Measurements from ENCODE around the gene TULP4. TPM values are rescaled to one million over a fixed set of nuclear protein-coding genes. Genes with fewer than 3 reads are reported as not detected.

Gene TULP4
- total RNA-seq, 4 donors from 2014 or later, result 59.8 to 99.2 (median 88.6) TPM

DNA sequence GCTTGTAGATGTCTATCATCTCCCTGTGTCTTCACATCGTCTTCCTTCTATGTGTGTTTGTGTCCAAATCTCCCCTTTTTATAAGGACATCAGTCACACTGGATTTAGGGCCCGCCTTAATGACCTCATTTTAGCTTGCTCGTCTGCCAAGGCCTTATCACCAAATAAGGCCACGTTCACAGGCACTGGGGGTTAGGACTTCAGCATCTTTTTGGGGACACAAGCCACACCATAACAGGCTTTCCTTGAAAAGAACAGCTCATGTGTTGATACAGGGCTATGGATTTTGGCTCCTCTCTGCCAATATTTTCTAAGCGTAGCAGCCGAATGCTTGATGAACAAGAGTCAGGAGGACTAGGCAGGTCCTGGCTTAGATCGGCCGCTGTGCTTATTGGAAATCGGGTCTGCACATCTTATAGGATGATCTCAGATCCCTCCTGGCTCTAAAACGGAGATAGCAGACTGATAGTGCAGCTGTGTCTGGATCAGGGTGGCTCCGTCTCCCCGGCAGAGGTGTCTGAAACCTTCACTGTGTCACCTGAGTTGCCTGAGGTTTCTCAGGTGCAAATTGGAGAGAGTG lies 231.4 kb downstream of the TULP4 start:
- ATAC-seq, result no peak
- no peak for DNase-seq
- Histone ChIP-seq H3K27me3 (peaks cover 0 to 3% (median 1%) of the 10 kb centered on the region in 3 donors), H3K27ac (no peak overlapping the region), H3K4me1 (no peaks in the 10 kb centered on the region), H3K4me3 (no peak overlapping the region), H3K36me3 (no peaks in the 10 kb centered on the region), H3K9me3 (no peaks in the 10 kb centered on the region)
- in situ Hi-C loops (cut with MboI; ENCODE audit: low sequenced_read_pairs in 4 of 4), result no loop called here
- intact Hi-C loops (cut with DNase I; ENCODE audit: low total_unique reads), result no loop called here
- no peak for TF ChIP-seq POLR2A (IDR thresholded peaks at IDR 0.05)
- TF ChIP-seq, protein P1, sequence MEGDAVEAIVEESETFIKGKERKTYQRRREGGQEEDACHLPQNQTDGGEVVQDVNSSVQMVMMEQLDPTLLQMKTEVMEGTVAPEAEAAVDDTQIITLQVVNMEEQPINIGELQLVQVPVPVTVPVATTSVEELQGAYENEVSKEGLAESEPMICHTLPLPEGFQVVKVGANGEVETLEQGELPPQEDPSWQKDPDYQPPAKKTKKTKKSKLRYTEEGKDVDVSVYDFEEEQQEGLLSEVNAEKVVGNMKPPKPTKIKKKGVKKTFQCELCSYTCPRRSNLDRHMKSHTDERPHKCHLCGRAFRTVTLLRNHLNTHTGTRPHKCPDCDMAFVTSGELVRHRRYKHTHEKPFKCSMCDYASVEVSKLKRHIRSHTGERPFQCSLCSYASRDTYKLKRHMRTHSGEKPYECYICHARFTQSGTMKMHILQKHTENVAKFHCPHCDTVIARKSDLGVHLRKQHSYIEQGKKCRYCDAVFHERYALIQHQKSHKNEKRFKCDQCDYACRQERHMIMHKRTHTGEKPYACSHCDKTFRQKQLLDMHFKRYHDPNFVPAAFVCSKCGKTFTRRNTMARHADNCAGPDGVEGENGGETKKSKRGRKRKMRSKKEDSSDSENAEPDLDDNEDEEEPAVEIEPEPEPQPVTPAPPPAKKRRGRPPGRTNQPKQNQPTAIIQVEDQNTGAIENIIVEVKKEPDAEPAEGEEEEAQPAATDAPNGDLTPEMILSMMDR (IDR thresholded peaks at IDR 0.05 in 4 of 5, conservative IDR thresholded peaks at IDR 0.05 in 1 of 5), result no peak

DNA sequence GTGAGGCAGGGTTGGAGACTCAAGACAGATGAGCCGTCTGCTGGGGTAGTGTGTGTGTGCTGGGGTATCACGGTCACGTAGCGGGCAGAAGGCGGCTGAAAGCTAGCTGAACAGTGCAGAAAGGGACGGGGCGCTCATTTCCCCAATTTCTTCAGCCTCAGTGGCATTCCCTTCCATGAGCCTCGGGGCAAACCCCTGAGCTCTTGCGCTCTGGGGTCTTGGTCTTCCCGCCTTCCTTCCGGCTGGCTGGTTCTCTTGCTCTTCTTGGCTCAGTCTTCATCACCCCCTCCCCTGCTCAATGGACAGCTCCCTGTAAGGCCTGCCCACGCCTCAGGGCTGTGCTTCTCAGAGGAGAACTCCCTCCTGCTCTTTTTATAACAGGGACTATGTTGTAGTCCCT lies 232.2 kb downstream of the TULP4 start:
- Histone ChIP-seq H3K36me3 (no peaks in the 10 kb centered on the region), H3K9me3 (no peaks in the 10 kb centered on the region), H3K4me1 (no peaks in the 10 kb centered on the region), H3K27ac (no peak overlapping the region), H3K4me3 (no peak overlapping the region), H3K27me3 (no peaks in the 10 kb centered on the region)
- in situ Hi-C loops (cut with MboI; ENCODE audit: low sequenced_read_pairs in 4 of 4) (no loop called here), intact Hi-C loops (cut with DNase I; ENCODE audit: low total_unique reads) (no loop called here)
- DNase-seq, result no peak
- no peak for ATAC-seq
- TF ChIP-seq, protein P1 (IDR thresholded peaks at IDR 0.05 in 4 of 5, conservative IDR thresholded peaks at IDR 0.05 in 1 of 5), result no peak
- no peak for TF ChIP-seq POLR2A (IDR thresholded peaks at IDR 0.05)

- H3K27ac ChIP-seq, result no peak overlapping the region
- no peaks in the 10 kb centered on the region for H3K27me3 ChIP-seq
- H3K36me3 ChIP-seq, result no peaks in the 10 kb centered on the region
- DNase-seq (no peak), ATAC-seq (no peak)
- intact Hi-C loops (cut with DNase I; ENCODE audit: low total_unique reads), result no loop called here
- in situ Hi-C loops (cut with MboI; ENCODE audit: low sequenced_read_pairs in 4 of 4), result no loop called here
- H3K4me3 ChIP-seq, result no peak overlapping the region
- H3K9me3 ChIP-seq, result no peaks in the 10 kb centered on the region
- no peak for TF ChIP-seq POLR2A (IDR thresholded peaks at IDR 0.05)
- TF ChIP-seq, protein P1 (IDR thresholded peaks at IDR 0.05 in 4 of 5, conservative IDR thresholded peaks at IDR 0.05 in 1 of 5), result no peak
- no peaks in the 10 kb centered on the region for H3K4me1 ChIP-seq
These were observed 233.0 kb downstream of the TULP4 start for GRCh38 chr6:158545043-158545966.

DNA sequence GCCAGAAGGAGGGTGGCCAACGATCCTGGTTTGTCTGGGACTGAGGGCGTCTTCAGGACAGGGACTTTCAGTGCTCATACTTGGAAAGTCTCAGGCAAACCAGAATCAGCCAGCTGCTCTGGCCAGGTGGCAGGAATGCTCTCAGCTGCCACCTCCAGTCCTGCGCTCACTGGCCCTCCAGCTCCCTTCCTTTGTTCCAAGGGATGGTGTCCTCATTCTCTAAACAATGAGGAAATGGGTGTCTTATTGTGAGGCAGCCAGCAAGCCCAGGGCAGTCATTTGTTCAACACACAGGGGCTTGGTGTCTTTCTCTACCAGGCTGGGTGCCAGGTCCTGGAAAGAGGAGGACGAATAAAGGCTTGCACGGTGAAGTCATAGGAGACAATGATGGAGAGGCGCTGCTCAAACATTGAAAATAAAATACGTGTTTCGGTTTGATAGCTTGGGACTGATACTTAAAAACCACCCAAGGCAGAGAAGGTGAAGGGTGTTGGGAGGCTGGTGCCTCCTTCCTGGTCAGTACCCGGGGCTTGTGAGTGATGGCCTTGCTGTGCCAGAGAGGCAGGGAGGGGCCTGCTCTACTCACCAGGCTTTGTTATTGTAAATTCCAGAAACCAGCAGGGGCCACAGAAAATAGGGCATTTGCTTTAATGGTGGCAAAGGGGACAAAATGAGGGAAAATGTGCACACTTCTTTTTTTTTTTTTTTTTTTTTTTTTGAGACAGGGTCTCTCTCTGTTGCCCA lies 236.3 kb downstream of the TULP4 start:
- ATAC-seq, result no peak
- Histone ChIP-seq H3K36me3 (no peaks in the 10 kb centered on the region), H3K27ac (no peak overlapping the region), H3K4me1 (no peaks in the 10 kb centered on the region), H3K27me3 (no peaks in the 10 kb centered on the region), H3K9me3 (no peaks in the 10 kb centered on the region), H3K4me3 (no peak overlapping the region)
- intact Hi-C loops (cut with DNase I; ENCODE audit: low total_unique reads) (no loop called here), in situ Hi-C loops (cut with MboI; ENCODE audit: low sequenced_read_pairs in 4 of 4) (no loop called here)
- no peak for DNase-seq
- TF ChIP-seq POLR2A (IDR thresholded peaks at IDR 0.05), result no peak
- TF ChIP-seq, protein P1 (IDR thresholded peaks at IDR 0.05 in 4 of 5, conservative IDR thresholded peaks at IDR 0.05 in 1 of 5), result no peak

Measured in gastrocnemius medialis (tissue), 4 donors.